Embryonic facial prominence (tissue), 1 donor: ENCODE results near the gene KCNA5.

ENCODE experiments used
- DNase-seq: peaks from one replicate; pipeline ENCODE4 v3.0.0-alpha.2; 2016; ENCODE audit errors: extremely low spot score

The KCNA5 gene

GRCh38 chr12:5043589-5044419 is at the start of gene KCNA5:
Gene KCNA5, plus strand, starts transcription at chr12:5043879. Its CDS starts 269 bp downstream, at chr12:5044148.
- DNase-seq, result peak; percentile 42

GRCh38 chr12:4994622-4995021 is 49.1 kb upstream of the KCNA5 start:
- DNase-seq, result no peak

GRCh38 chr12:4996714-4997113 is 47.0 kb upstream of the KCNA5 start:
- DNase-seq, result no peak

- DNase-seq, result no peak
Observed at GRCh38 chr12:4997939-4998338, 45.7 kb upstream of the KCNA5 start.

GRCh38 chr12:5000204-5000603 is 43.5 kb upstream of the KCNA5 start:
- DNase-seq, result no peak

GRCh38 chr12:5000658-5001385 is 42.9 kb upstream of the KCNA5 start:
- DNase-seq, result no peak

- peak; percentile 31 for DNase-seq
Observed at GRCh38 chr12:5003025-5003666, 40.5 kb upstream of the KCNA5 start.

- DNase-seq, result no peak
Observed at GRCh38 chr12:5008661-5009060, 35.0 kb upstream of the KCNA5 start.

GRCh38 chr12:5010151-5010550 is 33.5 kb upstream of the KCNA5 start:
- DNase-seq, result no peak

GRCh38 chr12:5012337-5012736 is 31.3 kb upstream of the KCNA5 start:
- DNase-seq, result no peak

- DNase-seq, result no peak
Observed at GRCh38 chr12:5013266-5013730, 30.4 kb upstream of the KCNA5 start.

GRCh38 chr12:5014269-5014668 is 29.4 kb upstream of the KCNA5 start:
- DNase-seq, result no peak

- DNase-seq, result no peak
Observed at GRCh38 chr12:5015711-5016492, 27.8 kb upstream of the KCNA5 start.

GRCh38 chr12:5016526-5016925 is 27.2 kb upstream of the KCNA5 start:
- DNase-seq, result no peak

GRCh38 chr12:5017638-5018348 is 25.9 kb upstream of the KCNA5 start:
- DNase-seq, result no peak

- DNase-seq, result no peak
Observed at GRCh38 chr12:5018677-5019076, 25.0 kb upstream of the KCNA5 start.

- DNase-seq, result no peak
Observed at GRCh38 chr12:5022025-5022424, 21.7 kb upstream of the KCNA5 start.

- peak; percentile 37 for DNase-seq
Observed at GRCh38 chr12:5022465-5023061, 21.1 kb upstream of the KCNA5 start.

GRCh38 chr12:5023842-5024241 is 19.8 kb upstream of the KCNA5 start:
- no peak for DNase-seq

- DNase-seq, result no peak
Observed at GRCh38 chr12:5026342-5026938, 17.2 kb upstream of the KCNA5 start.
